Fibroblast of skin of left quadriceps (primary cell): Measurements from ENCODE around the gene CSTPP1.

Experiments
- DNase-seq, 2 experiments: peaks; one replicate each; pipeline ENCODE4 v3.0.0-alpha.2; 2013; ENCODE audit warnings: low read depth in 2 of 2

CSTPP1 gene

DNA sequence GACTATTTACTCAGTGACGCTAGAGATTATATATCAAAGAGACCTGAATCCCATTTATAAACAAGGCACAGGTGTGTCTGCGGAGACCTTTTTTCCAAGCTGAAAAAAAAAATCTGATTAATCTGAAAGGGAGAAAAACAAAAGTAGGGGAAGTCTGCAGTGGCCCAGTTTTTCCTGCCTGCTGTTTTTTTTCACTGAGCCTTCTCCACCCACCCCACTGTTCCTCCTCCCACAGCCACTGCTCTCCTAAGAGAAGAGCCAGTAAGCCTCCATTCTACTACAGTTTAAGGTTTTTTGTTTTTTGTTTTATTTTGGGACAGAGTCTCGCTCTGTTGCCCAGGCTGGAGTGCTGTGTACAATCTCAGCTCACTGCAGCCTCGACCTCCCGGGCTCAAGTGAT, 221.7 kb downstream of the CSTPP1 start:
- DNase-seq, result no peak

DNA sequence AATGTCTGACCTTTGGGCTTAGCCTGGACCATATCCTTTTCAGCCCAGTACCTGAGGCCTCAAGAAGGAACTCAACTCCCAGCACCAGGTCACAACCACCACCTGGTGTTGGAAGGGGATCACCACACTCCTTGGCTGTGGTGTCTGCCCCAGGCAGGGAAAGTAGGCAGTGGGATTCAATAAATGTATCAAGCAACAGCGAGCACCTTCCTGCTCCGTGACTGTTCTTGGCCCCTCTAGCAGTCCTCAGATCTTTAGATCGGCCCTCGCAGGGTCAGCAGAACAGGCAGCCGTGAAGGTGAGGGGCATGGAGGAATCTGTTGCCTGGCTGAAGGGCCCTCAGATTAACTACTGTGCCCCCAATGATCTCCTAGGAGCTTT, 224.2 kb downstream of the CSTPP1 start:
- DNase-seq, result no peak

DNA sequence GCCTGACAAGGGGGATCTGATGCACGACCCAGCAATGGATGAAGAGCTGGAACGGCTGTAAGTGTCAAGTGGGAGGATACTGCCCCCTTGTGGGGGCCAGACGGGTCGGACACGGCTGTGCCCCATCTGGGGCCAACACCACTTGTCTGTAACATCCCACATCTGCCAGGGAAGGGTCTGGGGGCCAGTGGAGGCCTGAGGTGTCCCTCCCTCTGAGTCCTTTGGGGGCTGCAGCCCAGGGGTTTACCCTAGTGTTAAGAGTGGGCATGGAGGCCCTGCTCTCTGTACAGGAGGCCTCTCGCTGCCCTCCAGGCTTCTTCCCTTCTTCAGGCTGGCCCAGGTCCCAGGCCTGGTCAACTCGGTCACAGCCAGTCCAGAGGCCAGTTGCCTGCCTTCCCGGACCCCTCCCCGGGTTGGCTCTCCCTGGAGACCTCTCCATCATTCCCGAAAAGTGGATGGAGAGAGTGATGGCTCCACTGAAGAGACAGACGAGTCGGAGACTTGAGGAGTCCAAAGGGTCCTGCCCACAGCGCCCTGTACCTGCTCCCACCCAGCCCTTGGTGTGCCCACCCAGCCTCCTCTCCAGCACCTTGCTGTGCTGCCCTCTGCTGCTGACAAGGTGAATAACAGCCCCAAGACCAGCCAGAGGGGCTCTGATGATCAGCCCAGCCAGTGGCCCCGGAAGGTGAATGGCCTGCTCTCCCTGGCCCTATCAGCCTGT, 224.7 kb downstream of the CSTPP1 start:
- DNase-seq, result peak; percentile 30 to 34

DNA sequence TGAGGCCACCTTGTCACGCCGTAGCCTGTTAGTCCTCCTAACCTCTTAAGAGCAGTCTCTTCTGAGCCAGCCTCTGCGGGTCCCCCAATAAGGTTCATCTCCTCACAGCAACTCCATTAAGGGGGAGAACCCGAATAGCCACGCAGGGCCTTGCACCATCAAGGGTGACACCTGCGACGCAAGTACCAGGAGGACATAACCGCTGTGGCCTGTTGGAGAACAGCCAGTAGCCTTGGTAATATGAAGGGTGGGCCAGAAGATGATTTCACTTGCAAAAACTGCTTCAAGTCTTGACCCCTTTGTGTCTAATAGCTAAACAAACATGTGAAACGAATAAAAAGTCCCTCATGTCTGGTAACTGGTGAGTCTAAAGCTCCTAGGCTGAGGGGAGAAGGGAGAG, 225.3 kb downstream of the CSTPP1 start:
- no peak for DNase-seq

DNA sequence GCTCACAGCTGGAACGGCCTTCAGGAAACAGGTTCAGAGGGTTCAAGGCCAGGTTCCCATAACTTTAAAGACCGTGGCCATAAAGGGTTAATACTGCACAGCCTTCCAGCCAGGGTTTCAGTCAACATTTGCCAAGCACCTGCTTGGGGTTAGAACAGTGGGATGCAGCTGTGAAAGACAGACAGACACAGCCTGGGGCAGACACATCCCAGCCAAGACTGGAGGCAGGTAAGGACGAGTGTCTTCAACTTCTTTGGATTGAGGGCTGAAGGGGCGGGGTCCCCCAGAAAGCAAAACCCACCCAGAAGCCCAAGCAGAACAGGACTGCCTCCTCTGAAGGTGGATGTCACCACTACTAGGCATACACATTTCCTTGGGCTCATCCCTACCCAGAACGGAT, 225.9 kb downstream of the CSTPP1 start:
- DNase-seq, result no peak

DNA sequence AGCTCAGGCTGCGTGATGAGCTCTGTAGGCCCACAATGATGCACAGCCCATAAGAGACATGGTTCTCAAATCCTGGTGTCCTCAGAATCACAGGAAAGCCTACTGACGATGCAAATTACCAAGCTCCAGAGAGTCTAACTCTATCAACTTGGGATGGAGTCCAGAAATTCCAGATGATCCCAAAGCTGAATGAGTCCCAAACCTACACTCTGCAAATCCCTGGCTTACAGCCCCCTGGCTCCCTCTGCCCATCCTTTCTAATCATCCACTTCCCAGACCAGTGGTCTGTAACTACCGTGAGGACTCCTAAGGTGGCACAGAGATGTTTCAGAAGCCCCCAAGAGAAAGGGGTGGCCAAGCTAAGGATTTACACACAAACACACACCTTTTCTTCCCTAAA, 226.6 kb downstream of the CSTPP1 start:
- DNase-seq, result no peak

DNA sequence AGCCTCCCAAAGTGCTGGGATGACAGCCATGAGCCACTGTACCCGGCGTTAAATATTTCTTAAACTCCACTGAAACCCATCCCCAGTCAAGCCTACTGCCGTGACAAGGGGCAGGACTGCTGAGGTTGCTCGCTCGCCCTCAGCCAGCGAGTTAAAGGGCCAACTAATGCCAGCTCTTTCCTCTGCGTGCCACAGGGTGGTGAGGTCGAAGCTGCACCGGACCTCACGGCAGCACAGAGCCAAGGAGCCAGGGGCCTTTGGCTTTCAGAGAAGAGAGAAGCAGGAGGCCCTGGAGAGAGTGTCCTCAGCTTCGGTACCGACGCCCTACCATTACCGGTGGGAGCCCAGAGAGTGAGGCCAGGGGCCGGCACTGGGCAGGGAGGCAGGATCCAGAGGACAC, 227.3 kb downstream of the CSTPP1 start:
- DNase-seq, result no peak

DNA sequence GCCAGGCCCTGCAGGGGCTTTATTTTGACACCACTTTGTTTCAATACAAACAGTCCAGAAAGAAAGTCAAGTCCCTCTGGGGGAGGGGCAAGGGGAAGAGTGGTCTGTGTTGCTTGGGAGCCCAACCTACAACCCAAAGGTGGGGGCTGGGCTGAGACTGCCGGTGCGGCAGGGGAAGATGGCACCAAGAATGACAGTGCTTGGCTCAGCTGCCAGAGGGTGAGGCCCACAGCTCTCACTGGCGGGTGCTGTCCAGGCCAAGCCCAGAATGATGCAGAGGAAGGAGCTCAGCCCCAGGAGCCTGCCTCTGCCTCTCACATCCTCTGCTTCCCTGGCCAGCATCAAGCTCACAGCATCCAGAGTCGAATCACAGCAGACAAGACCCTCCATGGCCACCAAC, 227.8 kb downstream of the CSTPP1 start:
- DNase-seq, result no peak

DNA sequence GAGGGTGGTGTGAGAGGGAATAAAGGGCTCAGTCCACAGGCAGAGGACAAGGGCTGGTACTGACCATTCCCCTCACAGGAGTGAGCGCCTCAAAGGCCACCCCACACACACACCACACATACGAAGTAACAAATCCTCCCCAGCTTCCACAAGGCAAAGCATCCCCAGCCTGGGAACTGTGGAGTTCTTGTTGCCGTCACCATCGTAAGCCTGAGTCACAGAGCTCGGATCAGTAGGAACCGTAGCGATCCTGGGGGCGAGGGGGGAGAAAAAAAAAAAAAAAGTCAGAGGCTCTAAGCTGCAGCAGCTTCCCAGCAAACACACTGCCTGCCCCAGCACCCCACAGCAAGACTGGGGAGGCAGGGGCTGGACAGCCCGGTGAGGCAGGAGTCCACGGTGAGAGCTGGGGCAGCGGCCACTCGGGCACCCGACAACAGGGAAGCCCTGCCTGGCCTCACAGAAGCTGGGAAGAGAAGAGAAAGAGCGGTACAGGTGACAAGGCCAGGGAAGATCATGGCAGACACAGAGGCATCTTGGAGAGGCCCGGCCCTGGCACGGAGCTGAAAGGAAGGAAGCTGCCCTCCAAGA, 228.8 kb downstream of the CSTPP1 start:
- no peak for DNase-seq

DNA sequence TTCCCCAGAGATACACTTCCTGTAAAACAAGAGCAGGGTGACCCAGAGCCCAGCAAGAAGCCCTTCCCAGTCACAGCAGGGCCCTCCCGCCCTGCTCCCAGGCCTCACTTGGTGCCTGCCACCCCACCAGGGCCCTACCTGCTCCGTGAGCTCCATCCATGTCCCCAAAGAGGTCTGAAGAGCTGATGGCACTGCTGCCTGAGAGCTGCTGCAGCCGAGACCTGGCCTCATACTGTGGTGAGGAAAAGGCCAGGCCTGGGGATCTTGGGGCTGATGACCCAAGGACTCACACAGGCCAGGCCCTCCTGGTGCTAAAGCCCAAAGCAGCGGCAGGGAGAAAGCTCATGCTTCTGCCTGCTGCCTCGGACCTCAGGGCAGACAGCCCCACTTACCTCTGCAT, 229.8 kb downstream of the CSTPP1 start:
- DNase-seq, result no peak

DNA sequence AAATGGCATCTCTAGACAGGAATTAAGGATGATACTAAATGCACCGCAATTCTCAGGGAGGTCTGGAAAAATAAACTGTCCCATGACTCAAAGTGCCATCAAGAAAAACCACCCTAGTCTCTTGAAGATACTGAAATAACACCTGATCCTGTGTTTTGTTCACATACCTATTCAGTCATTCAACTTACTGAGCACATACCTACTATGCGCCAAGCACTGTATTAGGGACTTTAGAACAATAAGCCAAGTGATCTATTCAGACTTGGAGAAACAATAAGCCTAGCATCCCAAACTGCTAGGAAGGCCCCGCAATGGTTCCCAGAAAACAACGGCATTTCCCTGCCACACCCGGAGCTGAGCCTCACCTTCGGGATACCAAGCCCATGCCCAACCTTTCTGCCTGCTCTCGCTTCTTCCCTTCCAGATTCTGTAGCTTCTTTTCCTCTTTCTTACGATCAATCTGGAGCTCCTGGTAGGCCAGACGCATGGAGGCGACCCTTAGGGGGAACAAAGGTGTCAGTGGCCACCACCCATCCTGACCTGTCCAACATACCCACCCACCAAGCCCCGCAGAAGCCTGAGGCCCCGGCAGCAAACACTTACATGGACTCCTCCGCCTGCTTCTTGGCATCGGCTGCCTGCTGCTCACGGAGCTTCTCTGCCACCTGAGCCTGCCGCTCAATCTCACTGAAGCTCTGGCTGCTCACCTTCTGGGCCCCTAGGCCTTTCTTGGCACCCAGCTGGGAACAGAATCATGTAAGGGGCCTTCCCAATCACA, 234.7 kb downstream of the CSTPP1 start:
- no peak for DNase-seq

DNA sequence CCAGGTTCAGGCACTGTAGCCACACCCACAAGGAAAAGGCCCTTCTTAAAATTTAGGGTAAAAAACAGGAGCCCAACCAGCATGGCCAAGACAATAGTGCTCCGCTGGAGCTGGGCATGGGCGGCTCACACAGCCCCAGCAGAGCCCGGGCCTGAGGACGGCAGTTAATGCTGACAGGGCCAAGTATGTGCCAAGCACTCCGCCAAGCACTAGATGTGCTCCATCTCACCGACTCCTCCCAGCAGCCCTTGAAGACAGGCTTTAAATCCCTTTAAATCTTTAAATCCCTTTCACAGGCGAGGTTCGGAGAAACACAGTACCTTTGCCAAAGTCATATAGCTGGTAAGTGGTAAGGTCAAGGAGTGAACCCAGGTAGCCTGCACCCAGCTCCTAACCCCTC, 235.3 kb downstream of the CSTPP1 start:
- DNase-seq, result no peak

DNA sequence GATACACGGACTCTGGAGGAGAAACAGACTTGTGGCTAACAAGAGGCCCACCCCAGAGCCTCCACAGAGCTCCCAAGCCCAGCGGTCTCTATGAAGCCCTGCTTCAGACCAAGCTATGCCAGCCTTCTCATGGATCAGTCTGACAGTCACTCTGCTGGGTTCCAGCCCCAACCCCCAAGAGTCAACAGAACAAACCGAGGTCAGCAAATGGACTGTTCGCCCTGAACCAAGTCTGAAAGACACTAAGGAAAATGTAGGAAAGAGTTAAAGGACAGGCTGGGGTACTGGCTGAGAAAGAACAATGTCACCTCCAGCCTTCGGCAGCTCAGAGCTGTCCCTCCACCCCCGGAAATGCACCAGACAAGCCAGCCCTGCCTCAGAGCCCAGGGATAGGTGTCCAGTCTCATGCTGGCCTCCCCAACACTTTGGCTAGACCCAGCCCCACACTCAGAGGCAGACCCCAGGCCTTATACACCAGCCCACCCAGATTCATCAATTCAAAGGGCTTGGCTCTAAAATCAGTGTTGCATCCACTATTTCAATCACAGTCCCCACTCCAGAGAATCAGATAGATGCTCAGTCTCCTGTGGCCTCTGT, 236.3 kb downstream of the CSTPP1 start:
- DNase-seq, result no peak

DNA sequence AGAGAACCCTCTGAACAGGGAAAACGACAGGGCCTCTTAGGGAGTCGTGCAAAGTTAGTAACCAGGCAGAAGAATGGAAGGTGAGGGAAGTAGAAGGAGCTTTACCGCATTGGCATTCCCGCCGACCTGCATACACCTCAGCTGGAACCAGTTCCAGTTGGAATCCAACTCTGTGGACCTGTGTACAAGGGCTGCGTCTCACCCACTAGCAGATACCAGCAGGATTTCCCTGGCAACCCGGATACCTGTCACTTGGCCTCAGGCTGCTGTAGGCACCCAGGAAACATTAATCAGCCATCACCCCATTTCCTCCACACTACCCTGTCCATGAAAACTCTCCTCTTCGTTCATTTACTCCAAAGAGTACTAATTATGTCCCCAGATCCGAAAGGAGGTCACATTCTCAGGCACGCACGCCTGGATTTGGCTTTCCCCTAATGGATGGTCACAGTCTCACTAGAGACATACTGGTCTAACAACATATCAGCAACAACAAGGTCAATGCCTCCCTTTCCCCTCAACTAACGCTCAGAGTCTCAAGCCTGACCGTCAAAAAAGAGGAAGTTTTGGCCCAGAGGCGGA, 239.3 kb downstream of the CSTPP1 start:
- no peak for DNase-seq

DNA sequence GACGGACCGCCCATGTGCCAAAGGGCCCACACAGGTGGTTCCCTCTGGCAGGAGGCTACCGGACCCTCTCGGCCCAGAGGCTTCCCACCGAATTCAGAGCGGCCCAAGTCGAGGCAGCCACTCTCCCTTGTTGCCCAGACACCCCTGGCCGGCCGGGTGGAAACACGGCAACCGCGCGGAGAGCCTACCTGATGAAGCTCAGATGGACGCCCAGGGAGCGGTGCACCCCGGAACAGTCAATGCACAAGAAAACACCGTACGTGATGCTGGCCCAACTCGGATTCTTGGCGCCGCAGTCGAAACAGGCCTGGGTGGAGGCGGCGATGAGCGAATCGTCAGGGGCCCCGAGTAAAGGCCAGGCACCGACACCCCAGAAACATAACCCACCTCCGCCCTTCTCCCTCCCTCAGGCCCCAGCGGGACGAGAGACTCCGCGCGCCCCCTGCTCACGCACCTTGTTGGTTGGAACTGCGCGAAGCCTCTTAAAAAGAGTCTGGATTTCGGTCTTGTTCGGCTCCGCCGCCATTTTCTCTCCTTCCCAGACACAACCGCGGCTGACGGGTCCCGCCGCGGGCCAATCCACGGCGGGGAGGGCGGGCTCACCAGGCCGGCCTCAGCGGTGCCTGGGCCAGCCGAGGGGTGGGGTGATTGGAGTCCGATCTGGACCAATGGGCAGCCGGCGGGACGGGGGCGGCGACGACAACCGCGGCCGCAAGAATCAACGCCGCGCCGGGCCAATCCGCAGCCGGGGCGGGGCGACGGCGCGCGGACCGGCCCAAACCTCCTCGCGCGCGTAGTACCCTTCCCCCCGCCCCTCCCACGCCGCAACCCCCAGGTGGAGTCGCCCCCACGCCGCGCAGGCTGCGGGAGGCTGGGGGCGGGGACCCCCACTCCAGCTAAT, 240.0 kb downstream of the CSTPP1 start, which contains the start of gene ARFGAP2:
Gene ARFGAP2, minus strand, starts transcription at position 552 of the 901 bp plus-strand sequence. Its CDS starts 26 bp downstream, at position 526.
- DNase-seq, result peak; percentile 89

DNA sequence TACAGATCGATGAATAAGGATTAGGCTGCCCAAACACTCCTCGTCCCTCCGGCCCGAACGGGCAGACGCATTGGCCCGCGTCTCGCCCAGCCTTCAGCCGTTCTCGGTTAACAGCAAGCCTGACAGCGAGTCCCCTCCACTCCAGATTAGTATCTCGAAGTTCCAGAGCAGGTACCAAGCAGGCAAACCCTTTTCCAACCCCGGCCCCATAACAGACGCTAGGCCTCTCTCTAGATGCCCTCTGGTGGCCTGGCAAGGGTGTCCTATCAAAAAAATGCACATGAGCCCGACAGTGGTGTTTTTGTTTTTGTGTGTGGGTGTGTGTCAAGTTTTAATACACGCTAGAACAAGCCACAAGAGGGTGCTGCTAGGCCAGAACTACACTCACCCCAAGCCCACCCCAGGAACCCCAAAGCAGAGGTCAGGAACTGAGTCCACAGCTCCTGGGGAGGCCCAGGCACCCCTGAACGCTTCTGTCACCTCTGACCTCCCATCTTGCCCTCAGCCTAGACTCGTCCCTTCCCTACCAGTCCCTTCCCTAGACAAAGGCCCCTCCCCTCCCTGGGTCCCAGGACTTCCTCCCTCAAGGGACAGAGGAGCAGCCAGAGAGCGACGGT, 240.8 kb downstream of the CSTPP1 start:
- peak; percentile 45 to 51 for DNase-seq

DNA sequence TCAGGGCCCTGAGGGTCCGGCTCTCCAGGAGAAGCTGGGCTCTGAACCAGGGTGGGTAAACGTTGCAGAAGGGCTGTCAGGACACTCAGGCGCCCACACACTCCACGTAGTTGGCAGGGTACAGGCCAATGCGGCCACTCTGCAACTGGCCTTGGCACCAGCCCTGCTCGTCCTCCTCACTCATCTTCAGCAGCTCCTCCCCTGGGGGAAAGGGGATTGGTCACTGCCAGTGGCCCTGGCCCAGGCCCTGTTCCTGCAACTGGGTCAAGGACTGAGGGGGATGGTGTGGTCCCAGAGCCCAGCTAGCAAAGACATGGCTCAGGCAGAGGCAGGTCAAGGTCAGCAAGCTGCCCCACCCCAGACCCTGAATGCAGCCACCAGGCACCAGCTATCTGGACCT, 241.3 kb downstream of the CSTPP1 start:
- no peak for DNase-seq

DNA sequence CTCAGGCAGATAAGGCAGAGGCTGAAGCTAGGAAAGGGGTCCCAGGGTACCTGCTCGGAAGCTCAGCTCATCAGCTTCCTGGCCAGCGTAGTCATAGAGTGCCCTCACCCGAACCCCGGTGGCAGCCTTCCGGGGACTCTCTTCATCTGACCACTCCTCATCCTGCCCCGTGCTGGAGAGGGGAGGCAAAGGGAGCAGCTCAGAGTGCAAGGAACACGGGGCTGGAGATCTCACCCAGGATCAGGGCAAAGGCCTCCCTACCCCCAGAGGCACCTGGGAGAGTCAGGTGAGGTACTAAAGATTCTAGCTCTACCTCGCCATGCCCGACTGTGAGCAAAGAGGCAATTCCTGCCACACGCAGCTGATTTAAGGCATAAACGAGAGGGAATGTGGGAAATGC, 241.8 kb downstream of the CSTPP1 start:
- no peak for DNase-seq

DNA sequence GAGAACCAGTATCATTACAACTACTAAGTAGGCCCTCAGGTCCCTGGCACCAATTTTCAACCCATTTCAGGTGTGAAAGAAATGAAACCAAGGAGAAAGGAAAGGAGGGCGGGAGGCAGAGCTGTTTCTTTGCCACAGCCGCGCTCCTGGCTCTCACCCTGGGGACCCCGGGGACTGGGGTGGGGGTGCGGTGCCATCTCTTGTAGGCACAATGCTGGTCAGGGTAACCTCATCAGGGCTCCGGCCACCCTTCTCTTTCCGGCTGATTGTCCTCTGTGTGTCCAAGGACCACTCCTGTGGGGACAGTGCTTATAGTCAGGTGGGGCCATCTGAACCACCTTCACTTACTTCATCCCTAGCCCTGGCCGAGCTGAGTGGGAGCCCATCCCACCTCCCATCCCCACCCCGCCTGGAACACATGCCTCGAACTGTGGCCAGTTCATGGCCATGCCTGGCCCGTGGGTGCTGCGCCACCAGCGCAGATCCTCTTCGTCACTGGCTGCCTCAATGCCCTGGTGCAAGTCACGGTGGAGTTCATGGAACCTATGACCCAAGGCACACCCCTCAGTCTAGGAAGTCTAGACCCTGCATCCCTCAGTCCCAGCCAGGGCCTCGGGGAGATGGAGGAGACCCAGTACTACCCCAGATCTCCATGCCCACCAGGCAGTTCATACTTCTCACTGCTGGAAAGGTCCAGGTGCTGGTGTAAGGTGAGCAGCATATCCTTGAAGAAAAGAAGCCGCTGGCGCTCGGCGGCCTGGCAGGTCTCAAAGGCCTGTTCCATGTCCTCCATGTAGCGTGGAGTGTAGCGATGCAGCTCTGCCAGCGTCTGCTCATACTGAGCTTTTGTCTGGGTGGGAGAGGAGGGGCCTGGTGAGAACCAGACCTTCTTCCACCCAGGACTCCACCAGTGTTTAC, 242.4 kb downstream of the CSTPP1 start:
- no peak for DNase-seq

DNA sequence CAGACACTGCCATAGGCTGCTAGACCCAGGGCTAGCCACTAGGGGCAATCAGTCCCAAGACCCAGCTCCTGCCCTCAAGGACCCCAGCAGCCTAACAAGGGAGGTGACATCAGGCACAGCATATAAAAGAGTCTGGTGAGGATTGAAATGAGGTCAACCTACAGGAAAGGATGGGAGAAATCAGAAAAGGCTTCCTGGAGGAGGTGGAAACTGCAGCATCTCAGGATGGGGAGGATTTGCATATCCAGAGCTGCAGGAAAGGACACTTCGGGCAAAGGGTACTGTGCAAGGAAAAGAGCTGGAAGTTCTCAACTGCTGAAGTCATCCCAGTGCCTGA, 243.1 kb downstream of the CSTPP1 start:
- no peak for DNase-seq
